CD14-positive monocyte (primary cell): ENCODE results near the gene AFF1. TPM values are rescaled to one million over a fixed set of nuclear protein-coding genes. Genes with fewer than 3 reads are reported as not detected.

ENCODE experiments used
- DNase-seq, 3 donors: peaks; one replicate each; pipeline ENCODE4 v3.0.0-alpha.2; 2011 to 2022
- H2AFZ ChIP-seq: 2 replicates; pipeline ENCODE4 v1.6.0; 2012; ENCODE audit warnings: mild to moderate bottlenecking, low read depth, low read length, inconsistent platforms; ENCODE audit not compliant: insufficient read depth, poor library complexity, severe bottlenecking
- H3K27ac ChIP-seq, 2 donors: 1 replicate in 1 of 2; 2 replicates in 1 of 2; pipeline ENCODE4 v1.5.1; 2012 to 2013; ENCODE audit warnings: low read length in 2 of 2, control low read depth in 1 of 2, inconsistent platforms in 1 of 2, low read depth in 1 of 2, mild to moderate bottlenecking in 1 of 2
- H3K27me3 ChIP-seq, 2 donors: one replicate each; pipeline versions ENCODE4 v1.6.0 to v1.6.1; 2011 to 2013; ENCODE audit warnings: low read length in 2 of 2; ENCODE audit not compliant: control insufficient read depth in 2 of 2, insufficient read depth in 2 of 2
- H3K36me3 ChIP-seq, 2 donors: replicated peaks in 1 of 2; 1 replicate in 1 of 2; 2 replicates in 1 of 2; pipeline versions ENCODE4 v1.5.1 to v1.6.1; 2012 to 2013; ENCODE audit warnings: low read length in 2 of 2, control low read depth in 1 of 2, inconsistent platforms in 1 of 2, mild to moderate bottlenecking in 1 of 2; ENCODE audit not compliant: insufficient read depth in 2 of 2, control insufficient read depth in 1 of 2
- H3K4me1 ChIP-seq, 2 donors: 1 replicate in 1 of 2; 2 replicates in 1 of 2; pipeline versions ENCODE4 v1.5.1 to v1.6.1; 2012 to 2013; ENCODE audit warnings: low read length in 2 of 2, control low read depth in 1 of 2, inconsistent platforms in 1 of 2, mild to moderate bottlenecking in 1 of 2, moderate library complexity in 1 of 2; ENCODE audit not compliant: insufficient read depth in 2 of 2, control insufficient read depth in 1 of 2
- H3K4me2 ChIP-seq: replicated peaks from 2 replicates; pipeline ENCODE3; 2012; ENCODE audit warnings: low read length, moderate library complexity, mild to moderate bottlenecking; ENCODE audit not compliant: poor library complexity, severe bottlenecking; ENCODE audit errors: extremely low read depth
- H3K4me3 ChIP-seq, 3 experiments: fragments of 200-600 bp in 1 of 3; sonication (generic) in 1 of 3; replicated peaks in 1 of 3; 1 replicate in 2 of 3; 2 replicates in 1 of 3; pipeline ENCODE4 v1.5.1; 2011 to 2013; ENCODE audit warnings: low read length in 3 of 3, mild to moderate bottlenecking in 3 of 3, control low read depth in 2 of 3, low read depth in 2 of 3, inconsistent platforms in 1 of 3, moderate library complexity in 1 of 3
- H3K79me2 ChIP-seq: 2 replicates; pipeline ENCODE4 v1.6.0; 2012; ENCODE audit warnings: mild to moderate bottlenecking, control low read depth, inconsistent platforms, low read length, moderate library complexity; ENCODE audit not compliant: insufficient read depth
- H3K9ac ChIP-seq: 2 replicates; pipeline ENCODE4 v1.6.0; 2017; ENCODE audit warnings: low read length, mild to moderate bottlenecking; ENCODE audit not compliant: insufficient read depth, poor library complexity, severe bottlenecking
- H3K9me3 ChIP-seq, 2 donors: replicated peaks in 1 of 2; 1 replicate in 1 of 2; 2 replicates in 1 of 2; pipeline versions ENCODE4 v1.5.1 to v1.6.1; 2012 to 2013; ENCODE audit warnings: low read length in 2 of 2, control low read depth in 1 of 2; ENCODE audit not compliant: control insufficient read depth in 1 of 2, insufficient read depth in 1 of 2
- H4K20me1 ChIP-seq: 2 replicates; pipeline ENCODE4 v1.6.0; 2012; ENCODE audit warnings: mild to moderate bottlenecking, low read length, control low read depth, moderate library complexity; ENCODE audit not compliant: insufficient read depth
- H3K27ac Mint-ChIP-seq, 7 donors: one replicate each; pipeline ENCODE4 v1.8.0; 2020; ENCODE audit warnings: mild to moderate bottlenecking in 7 of 7, mixed read lengths in 7 of 7, moderate library complexity in 6 of 7, inconsistent platforms in 2 of 7
- H3K27me3 Mint-ChIP-seq, 3 donors: one replicate each; pipeline ENCODE4 v1.8.0; 2021 to 2022; ENCODE audit warnings: low read depth in 3 of 3, mild to moderate bottlenecking in 3 of 3, mixed read lengths in 3 of 3, moderate library complexity in 3 of 3, inconsistent platforms in 1 of 3
- H3K36me3 Mint-ChIP-seq, 2 donors: one replicate each; pipeline ENCODE4 v1.8.0; 2020; ENCODE audit warnings: mixed read lengths in 2 of 2, inconsistent platforms in 1 of 2, mild to moderate bottlenecking in 1 of 2
- H3K4me1 Mint-ChIP-seq: one replicate; pipeline ENCODE4 v1.8.0; 2020; ENCODE audit warnings: mild to moderate bottlenecking, mixed read lengths
- H3K4me3 Mint-ChIP-seq, 2 donors: one replicate each; pipeline ENCODE4 v1.8.0; 2020; ENCODE audit warnings: mild to moderate bottlenecking in 2 of 2, mixed read lengths in 2 of 2, moderate library complexity in 1 of 2
- H3K9me3 Mint-ChIP-seq, 7 donors: one replicate each; pipeline ENCODE4 v1.8.0; 2020 to 2022; ENCODE audit warnings: mixed read lengths in 7 of 7, mild to moderate bottlenecking in 6 of 7, moderate library complexity in 6 of 7, inconsistent platforms in 2 of 7
- WGBS: methylation state at CpG from one replicate; pipeline ENCODE4 v1.1.5; 2013; ENCODE audit warnings: missing lambda C conversion rate; ENCODE audit not compliant: insufficient coverage; 5-methylcytosine and 5-hydroxymethylcytosine counted together
- intact Hi-C, 2 donors: fragments of 100-400 bp; cut with micrococcal nuclease; formaldehyde crosslinking; loops; one replicate each; pipeline versions ENCODE4 v1.15.0 to v1.15.1; 2023
- polyA plus RNA-seq, 3 donors: library from polyadenylated mRNA; depleted of rRNA in 1 of 3; unstranded in 2 of 3; stranded (reverse) in 1 of 3; fragments of 300-500 nt in 2 of 3; fragments of >200 nt in 1 of 3; fragmentation: Illumina TruSeq in 2 of 3; gene quantifications; 1 replicate in 2 of 3; 2 replicates in 1 of 3; pipeline ENCODE4 v1.2.3, GENCODE V29; 2012 to 2021
- TF ChIP-seq, protein P1 (sequence below): fragments of 200-600 bp; IDR thresholded peaks from one replicate; pipeline ENCODE4 v1.8.0; 2022; ENCODE audit warnings: antibody characterized with exemption, mild to moderate bottlenecking

AFF1 gene
- polyA plus RNA-seq, 3 donors, result 7.5 to 20.9 (median 16.3) TPM

DNA sequence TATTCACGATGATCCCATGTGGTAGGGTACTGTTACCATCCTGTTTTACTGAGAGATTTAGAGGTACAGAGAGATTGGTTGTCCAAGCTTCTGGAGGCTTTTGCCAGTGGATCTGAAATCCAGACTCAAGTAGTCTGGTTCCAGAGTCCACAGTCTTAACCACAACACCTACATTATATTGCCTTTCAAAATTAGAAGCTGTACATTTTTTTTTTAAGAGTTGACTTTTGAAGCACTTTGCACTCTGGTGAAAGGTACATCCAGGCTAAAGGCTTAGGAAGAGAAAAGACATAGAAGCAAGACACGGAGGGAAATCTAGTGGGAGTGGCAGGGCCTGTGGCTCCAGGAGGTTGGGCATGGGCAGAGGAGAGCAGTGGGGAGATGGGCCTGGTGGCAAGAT lies 122.1 kb downstream of the AFF1 start:
- Histone ChIP-seq H3K27me3 (no peaks in the 10 kb centered on the region), H3K4me2 (no peak overlapping the region), H2AFZ (no peak overlapping the region), H3K27ac (no peak overlapping the region), H3K4me1 (peaks cover 33 to 49% of the 10 kb centered on the region in 2 donors), H3K9me3 (no peaks in the 10 kb centered on the region), H4K20me1 (peaks cover 93% of the 10 kb centered on the region), H3K36me3 (peaks cover 0 to 22% of the 10 kb centered on the region in 2 donors), H3K79me2 (peaks cover 96% of the 10 kb centered on the region), H3K9ac (no peak overlapping the region), H3K4me3 (no peak overlapping the region)
- Mint-ChIP-seq H3K4me3 (no peak overlapping the region), H3K27me3 (no peaks in the 10 kb centered on the region), H3K27ac (no peak overlapping the region), H3K9me3 (no peaks in the 10 kb centered on the region), H3K4me1 (peaks cover 65% of the 10 kb centered on the region), H3K36me3 (peaks cover 23 to 28% of the 10 kb centered on the region in 2 donors)
- TF ChIP-seq, protein P1, sequence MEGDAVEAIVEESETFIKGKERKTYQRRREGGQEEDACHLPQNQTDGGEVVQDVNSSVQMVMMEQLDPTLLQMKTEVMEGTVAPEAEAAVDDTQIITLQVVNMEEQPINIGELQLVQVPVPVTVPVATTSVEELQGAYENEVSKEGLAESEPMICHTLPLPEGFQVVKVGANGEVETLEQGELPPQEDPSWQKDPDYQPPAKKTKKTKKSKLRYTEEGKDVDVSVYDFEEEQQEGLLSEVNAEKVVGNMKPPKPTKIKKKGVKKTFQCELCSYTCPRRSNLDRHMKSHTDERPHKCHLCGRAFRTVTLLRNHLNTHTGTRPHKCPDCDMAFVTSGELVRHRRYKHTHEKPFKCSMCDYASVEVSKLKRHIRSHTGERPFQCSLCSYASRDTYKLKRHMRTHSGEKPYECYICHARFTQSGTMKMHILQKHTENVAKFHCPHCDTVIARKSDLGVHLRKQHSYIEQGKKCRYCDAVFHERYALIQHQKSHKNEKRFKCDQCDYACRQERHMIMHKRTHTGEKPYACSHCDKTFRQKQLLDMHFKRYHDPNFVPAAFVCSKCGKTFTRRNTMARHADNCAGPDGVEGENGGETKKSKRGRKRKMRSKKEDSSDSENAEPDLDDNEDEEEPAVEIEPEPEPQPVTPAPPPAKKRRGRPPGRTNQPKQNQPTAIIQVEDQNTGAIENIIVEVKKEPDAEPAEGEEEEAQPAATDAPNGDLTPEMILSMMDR, result no peak
- 100% methylated on average over 1 of the region's 2 CpGs for WGBS
- intact Hi-C loops, result no loop called here
- DNase-seq, result no peak

DNA sequence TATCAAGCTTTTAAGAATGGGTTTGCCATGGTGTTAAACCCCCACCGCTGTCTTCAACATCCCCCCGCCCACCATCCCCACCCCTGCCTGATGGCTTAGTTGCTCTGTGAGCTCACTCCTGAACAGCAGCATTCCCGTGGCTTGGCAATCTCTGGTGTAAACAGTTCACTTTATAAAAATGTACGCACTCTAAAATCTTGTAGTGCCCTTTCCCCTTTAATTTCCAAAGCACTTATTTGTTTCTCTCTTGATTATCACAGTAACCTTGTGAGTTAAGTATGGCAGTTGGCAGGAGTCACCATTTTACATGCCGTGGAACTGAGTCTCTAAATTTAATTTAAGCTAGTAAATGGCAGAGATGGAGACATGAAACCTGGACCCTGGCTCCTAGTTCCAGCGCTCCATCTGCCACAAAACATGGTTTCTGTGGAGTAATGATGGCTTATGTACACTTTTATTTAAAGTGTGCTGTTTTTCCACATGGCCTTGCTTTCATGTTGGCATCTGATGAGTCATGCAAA lies 123.1 kb downstream of the AFF1 start:
- TF ChIP-seq, protein P1, result no peak
- Histone ChIP-seq H3K4me3 (no peak overlapping the region), H3K27me3 (no peaks in the 10 kb centered on the region), H2AFZ (no peak overlapping the region), H3K79me2 (peaks cover 95% of the 10 kb centered on the region), H4K20me1 (peaks cover 92% of the 10 kb centered on the region), H3K9me3 (no peaks in the 10 kb centered on the region), H3K4me2 (no peak overlapping the region), H3K4me1 (peaks cover 28 to 40% of the 10 kb centered on the region in 2 donors), H3K27ac (peak overlapping the region in 1 of 2 donors; percentile 56), H3K36me3 (peaks cover 0 to 32% of the 10 kb centered on the region in 2 donors), H3K9ac (no peak overlapping the region)
- intact Hi-C loops, result no loop called here
- Mint-ChIP-seq H3K27ac (peak overlapping the region in 3 of 7 donors; percentile 12 to 58 (median 44)), H3K4me3 (no peak overlapping the region), H3K36me3 (peaks cover 16 to 27% of the 10 kb centered on the region in 2 donors), H3K9me3 (no peaks in the 10 kb centered on the region), H3K4me1 (peaks cover 57% of the 10 kb centered on the region), H3K27me3 (no peaks in the 10 kb centered on the region)
- 100% methylated on average over 3 of the region's 6 CpGs for WGBS
- no peak for DNase-seq
